ENCODE data around the gene ANLN. TPM values are rescaled to one million over a fixed set of nuclear protein-coding genes. Genes with fewer than 3 reads are reported as not detected.

Gene ANLN
- polyA plus RNA-seq, 3 donors = 0.12 to 1.1 (median 0.25) TPM

GRCh38 chr7:36407636-36408550 is 18.2 kb downstream of the ANLN start:
- no peaks in the 10 kb centered on the region for H3K9me3 Mint-ChIP-seq
- Histone ChIP-seq H3K79me2 (ENCODE audit: insufficient read depth, low read length) (peaks cover 85% of the 10 kb centered on the region), H3K27ac (ENCODE audit: low read depth in 1 of 2, low read length in 2 of 2) (no peak overlapping the region), H3K4me1 (ENCODE audit: control insufficient read depth in 1 of 2, insufficient read depth in 2 of 2, low read length in 2 of 2) (no peaks in the 10 kb centered on the region), H3K9ac (ENCODE audit: insufficient read depth, low read length, poor library complexity, severe bottlenecking) (no peak overlapping the region), H3K9me3 (replicated peaks in 1 of 2; ENCODE audit: control insufficient read depth in 1 of 2, insufficient read depth in 1 of 2, low read length in 2 of 2) (no peaks in the 10 kb centered on the region), H3K36me3 (replicated peaks in 1 of 2; ENCODE audit: control insufficient read depth in 1 of 2, insufficient read depth in 2 of 2, low read length in 2 of 2) (peaks cover 48 to 84% of the 10 kb centered on the region in 2 donors), H3K4me2 (replicated peaks; ENCODE audit: extremely low read depth, low read length, poor library complexity, severe bottlenecking) (no peak overlapping the region), H4K20me1 (ENCODE audit: insufficient read depth, low read length) (no peaks in the 10 kb centered on the region), H2AFZ (ENCODE audit: insufficient read depth, low read depth, low read length, poor library complexity, severe bottlenecking) (no peak overlapping the region), H3K27me3 (ENCODE audit: control insufficient read depth in 2 of 2, insufficient read depth in 2 of 2, low read length in 2 of 2) (no peaks in the 10 kb centered on the region), H3K4me3 (replicated peaks in 1 of 3; ENCODE audit: low read depth in 2 of 3, low read length in 3 of 3) (no peak overlapping the region)
- H3K27ac Mint-ChIP-seq = peak overlapping the region in 2 of 7 donors; percentile 27 to 39
- TF ChIP-seq CTCF (IDR thresholded peaks at IDR 0.05) = no peak
- intact Hi-C loops (cut with micrococcal nuclease) = no loop called here
- no peak overlapping the region for H3K4me3 Mint-ChIP-seq
- H3K36me3 Mint-ChIP-seq = peaks cover 35 to 42% of the 10 kb centered on the region in 2 donors
- DNase-seq = no peak
- WGBS (ENCODE audit: insufficient coverage) = no CpG with 5 or more reads among the region's 8 CpGs
- H3K27me3 Mint-ChIP-seq (ENCODE audit: low read depth in 3 of 3) = no peaks in the 10 kb centered on the region
- H3K4me1 Mint-ChIP-seq = no peaks in the 10 kb centered on the region

GRCh38 chr7:36408589-36408988 is 18.9 kb downstream of the ANLN start:
- intact Hi-C loops (cut with micrococcal nuclease) = no loop called here
- Histone ChIP-seq H3K79me2 (ENCODE audit: insufficient read depth, low read length) (peaks cover 85% of the 10 kb centered on the region), H4K20me1 (ENCODE audit: insufficient read depth, low read length) (no peaks in the 10 kb centered on the region), H3K36me3 (replicated peaks in 1 of 2; ENCODE audit: control insufficient read depth in 1 of 2, insufficient read depth in 2 of 2, low read length in 2 of 2) (peaks cover 51 to 85% of the 10 kb centered on the region in 2 donors), H3K4me1 (ENCODE audit: control insufficient read depth in 1 of 2, insufficient read depth in 2 of 2, low read length in 2 of 2) (no peaks in the 10 kb centered on the region), H3K4me2 (replicated peaks; ENCODE audit: extremely low read depth, low read length, poor library complexity, severe bottlenecking) (no peak overlapping the region), H2AFZ (ENCODE audit: insufficient read depth, low read depth, low read length, poor library complexity, severe bottlenecking) (no peak overlapping the region), H3K27ac (ENCODE audit: low read depth in 1 of 2, low read length in 2 of 2) (peak overlapping the region in 1 of 2 donors; percentile 51), H3K9me3 (replicated peaks in 1 of 2; ENCODE audit: control insufficient read depth in 1 of 2, insufficient read depth in 1 of 2, low read length in 2 of 2) (no peaks in the 10 kb centered on the region), H3K27me3 (ENCODE audit: control insufficient read depth in 2 of 2, insufficient read depth in 2 of 2, low read length in 2 of 2) (no peaks in the 10 kb centered on the region), H3K9ac (ENCODE audit: insufficient read depth, low read length, poor library complexity, severe bottlenecking) (no peak overlapping the region), H3K4me3 (replicated peaks in 1 of 3; ENCODE audit: low read depth in 2 of 3, low read length in 3 of 3) (no peak overlapping the region)
- TF ChIP-seq CTCF (IDR thresholded peaks at IDR 0.05) = no peak
- no CpG with 5 or more reads among the region's 2 CpGs for WGBS (ENCODE audit: insufficient coverage)
- no peak for DNase-seq
- H3K36me3 Mint-ChIP-seq = peaks cover 30 to 35% of the 10 kb centered on the region in 2 donors
- no peak overlapping the region for H3K27ac Mint-ChIP-seq
- H3K4me3 Mint-ChIP-seq = no peak overlapping the region
- no peaks in the 10 kb centered on the region for H3K9me3 Mint-ChIP-seq
- no peaks in the 10 kb centered on the region for H3K4me1 Mint-ChIP-seq
- no peaks in the 10 kb centered on the region for H3K27me3 Mint-ChIP-seq (ENCODE audit: low read depth in 3 of 3)

Data from CD14-positive monocyte (primary cell).